Thyroid gland (tissue), 4 donors: ENCODE results near the gene UBA6.

Source experiments
- CTCF ChIP-seq, 6 experiments: fragments of 200-600 bp in 3 of 6; fragments of 450-650 bp in 3 of 6; sonication (generic) in 3 of 6; IDR thresholded peaks; one replicate each; pipeline ENCODE4 v1.5.1; 2016 to 2019; ENCODE audit warnings: antibody characterized with exemption in 6 of 6, mild to moderate bottlenecking in 2 of 6, inconsistent platforms in 1 of 6, moderate library complexity in 1 of 6
- POLR2A ChIP-seq, 2 donors: fragments of 450-650 bp; IDR thresholded peaks; one replicate each; pipeline ENCODE4 v1.6.1; 2017; ENCODE audit warnings: antibody characterized with exemption in 2 of 2, mild to moderate bottlenecking in 2 of 2, moderate library complexity in 1 of 2

- TF ChIP-seq CTCF (IDR thresholded peaks at IDR 0.05), result no peak
- no peak for TF ChIP-seq POLR2A (IDR thresholded peaks at IDR 0.05)
These were observed 13.3 kb downstream of the UBA6 start for GRCh38 chr4:67687636-67688035.
